Mucosa of descending colon (tissue), 3 donors: ENCODE measurements around the gene ZSWIM4. TPM values are rescaled to one million over a fixed set of nuclear protein-coding genes. Genes with fewer than 3 reads are reported as not detected.

Experiments
- ATAC-seq: fragments of 200-7000 bp; cut with Tn5 transposase; one replicate; pipeline ENCODE4 v1.9.1; 2020; ENCODE audit warnings: mild to moderate bottlenecking, moderate library complexity
- DNase-seq, 3 donors: peaks; one replicate each; pipeline ENCODE4 v3.0.0-alpha.2; 2020
- H3K36me3 ChIP-seq: fragments of 200-600 bp; one replicate; pipeline ENCODE4 v1.8.0; 2021; ENCODE audit warnings: low read depth, mild to moderate bottlenecking
- H3K4me1 ChIP-seq: fragments of 200-600 bp; one replicate; pipeline ENCODE4 v1.8.0; 2021; ENCODE audit warnings: low read depth, mild to moderate bottlenecking
- H3K4me3 ChIP-seq: fragments of 200-600 bp; one replicate; pipeline ENCODE4 v1.8.0; 2021; ENCODE audit warnings: mild to moderate bottlenecking
- H3K9me3 ChIP-seq: fragments of 200-600 bp; one replicate; pipeline ENCODE4 v1.8.0; 2021; ENCODE audit warnings: mild to moderate bottlenecking
- CTCF ChIP-seq: fragments of 200-600 bp; IDR thresholded peaks from one replicate; pipeline ENCODE4 v1.8.0; 2022; ENCODE audit warnings: antibody characterized with exemption, mild to moderate bottlenecking
- intact Hi-C, 2 donors: fragments of 100-400 bp; cut with DNase I in 1 of 2; cut with micrococcal nuclease in 1 of 2; formaldehyde crosslinking; loops; one replicate each; pipeline versions ENCODE4 v1.11.0 to v1.11.1; 2022; cut with DNase I, micrococcal nuclease
- total RNA-seq, 3 donors: library from RNA; stranded (reverse); fragmentation: NEBNext Ultra II Directional in 2 of 3; extraction: Animal tissue kit (Norgen Biotek cat#: 25700) in 2 of 3; gene quantifications; one replicate each; pipeline versions ENCODE4 v1.2.1 to v1.2.4, GENCODE V29; 2021 to 2023
- donor health status: DM: no; HTN: no; CAD: no; lungs with moderate emphysema.
- donor health status: DM: no; HTN: no; CAD: no.
- donor health status: DM: no; HTN: yes; CAD: no.

The ZSWIM4 gene
- total RNA-seq, 3 donors from 2014 or later = 4.1 to 4.6 (median 4.1) TPM

- TF ChIP-seq CTCF = no peak
- ATAC-seq (peak; percentile 89), DNase-seq (peak; percentile 81 to 88 (median 87))
- H3K9me3 ChIP-seq = no peaks in the 10 kb centered on the region
- peaks cover 10% of the 10 kb centered on the region for H3K4me1 ChIP-seq
- intact Hi-C loops = no loop called here
- peak within 1 kb of the TSS; percentile 70 for H3K4me3 ChIP-seq
- H3K36me3 ChIP-seq = peaks cover 3% of the 10 kb centered on the region
Observed at GRCh38 chr19:13764101-13764807, 31.0 kb upstream of the ZSWIM4 start, which contains the start of gene MRI1. Gene MRI1 (plus strand): TSS chr19:13764522. CDS start chr19:13764589, 67 bp downstream.

GRCh38 chr19:13764821-13765394 lies 30.3 kb upstream of the ZSWIM4 start:
- H3K4me1 ChIP-seq = peaks cover 10% of the 10 kb centered on the region
- H3K9me3 ChIP-seq = no peaks in the 10 kb centered on the region
- no peak for TF ChIP-seq CTCF
- peak overlapping the region; percentile 70 for H3K4me3 ChIP-seq
- intact Hi-C loops = no loop called here
- H3K36me3 ChIP-seq = peaks cover 3% of the 10 kb centered on the region
- DNase-seq (peak in 2 of 3 donors; percentile 31 to 62), ATAC-seq (peak; percentile 55)

- H3K9me3 ChIP-seq = no peaks in the 10 kb centered on the region
- peaks cover 10% of the 10 kb centered on the region for H3K4me1 ChIP-seq
- H3K4me3 ChIP-seq = no peak overlapping the region
- ATAC-seq = peak; percentile 23
- intact Hi-C loops = no loop called here
- no peak for TF ChIP-seq CTCF
- peaks cover 3% of the 10 kb centered on the region for H3K36me3 ChIP-seq
- DNase-seq = no peak
Observed at GRCh38 chr19:13765395-13766094, 29.7 kb upstream of the ZSWIM4 start.

GRCh38 chr19:13766095-13766481 lies 29.2 kb upstream of the ZSWIM4 start:
- H3K4me1 ChIP-seq = peaks cover 10% of the 10 kb centered on the region
- ATAC-seq (no peak), DNase-seq (no peak)
- no peak overlapping the region for H3K4me3 ChIP-seq
- no peaks in the 10 kb centered on the region for H3K9me3 ChIP-seq
- TF ChIP-seq CTCF = no peak
- intact Hi-C loops = no loop called here
- H3K36me3 ChIP-seq = peaks cover 3% of the 10 kb centered on the region

GRCh38 chr19:13768510-13768909 lies 26.7 kb upstream of the ZSWIM4 start:
- no peak for ATAC-seq
- Histone ChIP-seq H3K36me3 (peaks cover 3% of the 10 kb centered on the region), H3K4me3 (no peak overlapping the region), H3K4me1 (peaks cover 9% of the 10 kb centered on the region), H3K9me3 (no peaks in the 10 kb centered on the region)
- TF ChIP-seq CTCF = no peak
- intact Hi-C loops = no loop called here
- no peak for DNase-seq
